Measurements from ENCODE around the gene ALDH3A1. TPM values are rescaled to one million over a fixed set of nuclear protein-coding genes. Genes with fewer than 3 reads are reported as not detected.
A peak's percentile ranks its signal among the peaks of the same experiment; 100 is the strongest.

Gene ALDH3A1
- polyA plus RNA-seq, 2 of the 4 experiments (the other 2 are of a cell fraction), result 959 to 1,190 TPM

- no peak for TF ChIP-seq GATA3 (IDR thresholded peaks at IDR 0.05; ENCODE audit: borderline replicate concordance)
- no peak for TF ChIP-seq EP300 (IDR thresholded peaks at IDR 0.05)
- no peak for TF ChIP-seq HOXB5 (CRISPR knock-in tag; IDR thresholded peaks at IDR 0.05)
Measured at GRCh38 chr17:19746517-19746916, 1.6 kb downstream of the ALDH3A1 start (continued).

GRCh38 chr17:19744922-19745757 is 3.0 kb downstream of the ALDH3A1 start:
- DNase-seq (ENCODE audit: low read depth in 1 of 2, low spot score in 1 of 2) (peak; percentile 75 to 89), ATAC-seq (peak; percentile 12 to 62; a peak in 5 of 6 replicates), FAIRE-seq (no peak)
- WGBS (ENCODE audit: missing lambda C conversion rate), result 21% methylated on average over 41 of the region's 50 CpGs
- POLR2A ChIA-PET, result interaction anchor here (0.6 to 7.8 kb wide), 10 partner anchors 9 to 367 kb away, joined by 3 to 98 read pairs (median 8); partner anchors contain the start of gene ALDH3A2
- peaks cover 80% of the 10 kb centered on the region for H3K4me1 ChIP-seq
- peak overlapping the region; percentile 90 for H3K4me2 ChIP-seq
- peak overlapping the region; percentile 98 to 100 for H3K27ac ChIP-seq
- no peaks in the 10 kb centered on the region for H3K9me3 ChIP-seq
- CTCF ChIA-PET, result interaction anchor here (0.6 to 20.1 kb wide), 42 partner anchors 14 to 452 kb away, joined by 3 to 681 read pairs (median 4); partner anchors contain the start of genes ALDH3A2, B9D1, MAPK7 and SLC47A1
- peak overlapping the region; percentile 53; the same call in 2 of the 3 replicates for H3K4me3 ChIP-seq
- peak; percentile 59; the same call in 1 of the 2 replicates for TF ChIP-seq EHF (CRISPR knock-in tag; IDR thresholded peaks at IDR 0.05)
- TF ChIP-seq, protein P1, sequence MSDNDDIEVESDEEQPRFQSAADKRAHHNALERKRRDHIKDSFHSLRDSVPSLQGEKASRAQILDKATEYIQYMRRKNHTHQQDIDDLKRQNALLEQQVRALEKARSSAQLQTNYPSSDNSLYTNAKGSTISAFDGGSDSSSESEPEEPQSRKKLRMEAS (IDR thresholded peaks at IDR 0.05), result peak; percentile 83
- peak; percentile 25; the same call in 1 of the 2 replicates for TF ChIP-seq RARB (CRISPR knock-in tag; IDR thresholded peaks at IDR 0.05)
- TF ChIP-seq, protein P2, sequence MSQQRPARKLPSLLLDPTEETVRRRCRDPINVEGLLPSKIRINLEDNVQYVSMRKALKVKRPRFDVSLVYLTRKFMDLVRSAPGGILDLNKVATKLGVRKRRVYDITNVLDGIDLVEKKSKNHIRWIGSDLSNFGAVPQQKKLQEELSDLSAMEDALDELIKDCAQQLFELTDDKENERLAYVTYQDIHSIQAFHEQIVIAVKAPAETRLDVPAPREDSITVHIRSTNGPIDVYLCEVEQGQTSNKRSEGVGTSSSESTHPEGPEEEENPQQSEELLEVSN (IDR thresholded peaks at IDR 0.05; ENCODE audit: borderline replicate concordance, low read depth), result peak; percentile 82; the same call in 1 of the 2 replicates
- no peak for TF ChIP-seq EHMT2 (IDR thresholded peaks at IDR 0.05; ENCODE audit: low read depth)
- TF ChIP-seq HOXB5 (CRISPR knock-in tag; IDR thresholded peaks at IDR 0.05), result peak; percentile 89
- TF ChIP-seq ZNF302 (CRISPR knock-in tag; IDR thresholded peaks at IDR 0.05), result peak; percentile 60; the same call in 1 of the 2 replicates
- TF ChIP-seq FOSL2 (IDR thresholded peaks at IDR 0.05), result no peak
- TF ChIP-seq FOSL2 (CRISPR knock-in tag; IDR thresholded peaks at IDR 0.05), result no peak
- TF ChIP-seq KDM1A (IDR thresholded peaks at IDR 0.05; ENCODE audit: low read depth), result no peak
- TF ChIP-seq POLR2A (IDR thresholded peaks at IDR 0.05; ENCODE audit: low read length), result peak; percentile 52
- peak; percentile 63 for TF ChIP-seq SMC3 (IDR thresholded peaks at IDR 0.05)
- no peak for TF ChIP-seq CBX2 (IDR thresholded peaks at IDR 0.05; ENCODE audit: borderline replicate concordance, low read depth)
- peak; percentile 80 for TF ChIP-seq TP53 (CRISPR knock-in tag; IDR thresholded peaks at IDR 0.05)
- TF ChIP-seq, protein P3, sequence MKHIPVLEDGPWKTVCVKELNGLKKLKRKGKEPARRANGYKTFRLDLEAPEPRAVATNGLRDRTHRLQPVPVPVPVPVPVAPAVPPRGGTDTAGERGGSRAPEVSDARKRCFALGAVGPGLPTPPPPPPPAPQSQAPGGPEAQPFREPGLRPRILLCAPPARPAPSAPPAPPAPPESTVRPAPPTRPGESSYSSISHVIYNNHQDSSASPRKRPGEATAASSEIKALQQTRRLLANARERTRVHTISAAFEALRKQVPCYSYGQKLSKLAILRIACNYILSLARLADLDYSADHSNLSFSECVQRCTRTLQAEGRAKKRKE (CRISPR knock-in tag; IDR thresholded peaks at IDR 0.05; ENCODE audit: low read depth), result peak; percentile 66; the same call in 1 of the 2 replicates
- TF ChIP-seq RNF2 (IDR thresholded peaks at IDR 0.05; ENCODE audit: borderline replicate concordance, low read depth), result no peak
- peak; percentile 50; the same call in 1 of the 2 replicates for TF ChIP-seq MYC (IDR thresholded peaks at IDR 0.05; ENCODE audit: borderline replicate concordance, low read length)
- peak in 1 of 2 experiments; percentile 50; a peak in 3 of 5 replicates for TF ChIP-seq JUN (IDR thresholded peaks at IDR 0.05)
- TF ChIP-seq, protein P4, sequence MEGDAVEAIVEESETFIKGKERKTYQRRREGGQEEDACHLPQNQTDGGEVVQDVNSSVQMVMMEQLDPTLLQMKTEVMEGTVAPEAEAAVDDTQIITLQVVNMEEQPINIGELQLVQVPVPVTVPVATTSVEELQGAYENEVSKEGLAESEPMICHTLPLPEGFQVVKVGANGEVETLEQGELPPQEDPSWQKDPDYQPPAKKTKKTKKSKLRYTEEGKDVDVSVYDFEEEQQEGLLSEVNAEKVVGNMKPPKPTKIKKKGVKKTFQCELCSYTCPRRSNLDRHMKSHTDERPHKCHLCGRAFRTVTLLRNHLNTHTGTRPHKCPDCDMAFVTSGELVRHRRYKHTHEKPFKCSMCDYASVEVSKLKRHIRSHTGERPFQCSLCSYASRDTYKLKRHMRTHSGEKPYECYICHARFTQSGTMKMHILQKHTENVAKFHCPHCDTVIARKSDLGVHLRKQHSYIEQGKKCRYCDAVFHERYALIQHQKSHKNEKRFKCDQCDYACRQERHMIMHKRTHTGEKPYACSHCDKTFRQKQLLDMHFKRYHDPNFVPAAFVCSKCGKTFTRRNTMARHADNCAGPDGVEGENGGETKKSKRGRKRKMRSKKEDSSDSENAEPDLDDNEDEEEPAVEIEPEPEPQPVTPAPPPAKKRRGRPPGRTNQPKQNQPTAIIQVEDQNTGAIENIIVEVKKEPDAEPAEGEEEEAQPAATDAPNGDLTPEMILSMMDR (IDR thresholded peaks at IDR 0.05), result peak; percentile 81
- TF ChIP-seq FOSB (CRISPR knock-in tag; IDR thresholded peaks at IDR 0.05), result 0 out of 2 replicates have a peak, but pooled peaks have one; percentile 32
- TF ChIP-seq RAD21 (conservative IDR thresholded peaks at IDR 0.05 in 1 of 2, IDR thresholded peaks at IDR 0.05 in 1 of 2), result peak; percentile 55 to 64
- peak; percentile 48; the same call in 1 of the 2 replicates for TF ChIP-seq HOXB13 (CRISPR knock-in tag; IDR thresholded peaks at IDR 0.05; ENCODE audit: low read depth)
- 0 out of 2 replicates have a peak, but pooled peaks have one; percentile 11 for TF ChIP-seq FOXS1 (CRISPR knock-in tag; IDR thresholded peaks at IDR 0.05)
- peak; percentile 44; the same call in 1 of the 2 replicates for TF ChIP-seq HOXA7 (CRISPR knock-in tag; IDR thresholded peaks at IDR 0.05)
- TF ChIP-seq MAZ (IDR thresholded peaks at IDR 0.05; ENCODE audit: borderline replicate concordance, low read depth, low read length), result no peak

Measured in A549 (cell line).